ENCODE data around the gene TTLL5. TPM values are rescaled to one million over a fixed set of nuclear protein-coding genes. Genes with fewer than 3 reads are reported as not detected.

The TTLL5 gene
- total and polyA plus RNA-seq, 2 of the 4 experiments (the other 2 are of a cell fraction): 11.9 to 16.7 TPM

DNA sequence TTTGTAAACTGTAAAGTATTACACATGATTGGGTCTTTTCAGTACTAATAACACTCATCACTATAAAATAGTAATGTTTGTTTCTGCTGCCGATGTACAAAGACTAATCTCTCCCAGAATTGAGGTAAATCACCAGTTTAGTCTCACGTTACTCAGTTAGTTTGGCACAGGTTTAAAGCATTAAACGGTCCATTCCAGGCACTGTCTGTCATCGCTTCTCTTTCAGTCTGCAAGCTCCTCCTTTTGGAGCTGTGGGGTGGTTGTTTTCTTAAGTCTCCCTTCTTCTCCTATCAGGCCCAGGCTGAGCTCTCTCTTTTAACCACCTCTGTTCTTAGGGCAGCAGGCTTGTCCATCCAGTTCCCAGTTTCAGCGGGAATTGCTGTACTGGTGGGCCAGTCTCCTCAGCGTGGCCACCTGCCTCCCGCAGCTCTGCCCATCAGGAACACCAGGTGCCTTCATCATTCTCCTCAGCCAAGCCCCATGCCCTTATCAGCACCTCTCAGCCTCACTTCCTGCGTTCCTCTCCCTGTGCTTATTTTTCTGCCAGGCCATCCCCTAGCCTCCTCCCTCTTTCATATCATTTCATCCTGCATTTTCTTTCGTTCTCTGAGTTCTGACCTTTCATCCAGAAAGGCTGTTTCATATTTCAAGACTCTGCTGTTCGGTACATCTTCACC lies 171.7 kb downstream of the TTLL5 start (continued):
- no peak for TF ChIP-seq FOS (IDR thresholded peaks at IDR 0.05; ENCODE audit: low read depth, low read length)

DNA sequence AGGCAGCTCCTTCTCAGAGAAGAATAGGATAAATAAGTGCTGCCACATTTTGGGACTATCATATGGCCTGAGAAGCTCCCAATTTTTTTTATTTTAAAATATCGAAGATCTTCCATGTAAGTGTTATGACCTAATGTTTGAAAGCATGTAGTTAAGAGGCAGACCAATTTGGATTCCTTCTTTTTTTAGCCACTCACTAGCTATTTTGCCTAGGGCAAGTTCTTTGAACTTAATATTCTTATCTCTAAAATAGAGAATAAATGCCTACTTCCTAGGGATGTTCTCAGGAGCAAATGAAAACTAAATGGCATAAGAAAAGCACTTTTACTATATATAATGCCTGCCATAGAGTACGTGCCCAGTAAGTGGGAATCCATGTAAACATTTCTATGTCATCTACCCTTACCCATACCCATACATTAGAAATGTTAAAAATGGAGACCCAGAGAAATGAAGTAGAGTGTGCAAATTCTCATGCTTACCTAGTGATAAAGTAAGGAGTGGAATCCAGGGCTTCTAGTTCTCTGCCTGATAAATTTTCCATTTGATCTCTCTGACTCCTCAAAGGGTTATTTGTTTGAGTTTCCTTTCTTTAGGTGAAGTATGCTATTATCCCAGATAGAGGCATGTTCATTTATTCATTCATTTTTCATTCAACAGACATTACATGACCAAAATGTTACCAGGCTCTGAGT lies 172.4 kb downstream of the TTLL5 start:
- H3K9me3 ChIP-seq (ENCODE audit: control insufficient read depth, insufficient read depth, low read length): no peaks in the 10 kb centered on the region
- H3K27ac ChIP-seq (ENCODE audit: insufficient read depth, low read length): no peak overlapping the region
- no peaks in the 10 kb centered on the region for H4K20me1 ChIP-seq (ENCODE audit: insufficient read depth, low read length)
- no peaks in the 10 kb centered on the region for H3K79me1 ChIP-seq (ENCODE audit: low read depth in 1 of 2, low read length in 2 of 2)
- no peak overlapping the region for H2AK5ac ChIP-seq (ENCODE audit: low read depth, low read length)
- no peak overlapping the region for H2BK20ac ChIP-seq (ENCODE audit: low read depth, low read length)
- H3K14ac ChIP-seq (replicated peaks; ENCODE audit: low read depth, low read length): no peak overlapping the region
- dilution Hi-C loops (cut with HindIII; ENCODE audit: low sequenced_read_pairs, unreplicated experiment) (no loop called here), in situ Hi-C loops (cut with MboI; ENCODE audit: low sequenced_read_pairs) (no loop called here), intact Hi-C loops (cut with micrococcal nuclease) (no loop called here)
- BruUV-seq (replicated peaks): no TSS peak
- ChIA-PET CTCF (interaction anchor here (1.1 kb wide), 1 partner anchor 122 kb away, joined by 3 read pairs; no protein-coding TSS in a partner anchor), POLR2A (ENCODE audit: unreplicated experiment) (no interaction called here)
- H2BK5ac ChIP-seq (ENCODE audit: low read depth, low read length, poor library complexity, severe bottlenecking): peak overlapping the region; percentile 8
- no peaks in the 10 kb centered on the region for H3K27me3 ChIP-seq (ENCODE audit: control insufficient read depth, insufficient read depth, low read length)
- no peak overlapping the region for H4K8ac ChIP-seq (ENCODE audit: low read depth in 2 of 2, low read length in 2 of 2)
- no peak for DNase-seq
- 0 out of 2 replicates have a peak overlapping the region, but pooled peaks have one; percentile 8 for H2BK120ac ChIP-seq (ENCODE audit: low read depth, low read length)
- peaks cover 20% of the 10 kb centered on the region for H3K4me1 ChIP-seq (ENCODE audit: control insufficient read depth, insufficient read depth, low read length)
- no peak overlapping the region for H3K56ac ChIP-seq (ENCODE audit: extremely low read depth, insufficient read depth, low read length)
- no peak overlapping the region for H3K4me3 ChIP-seq (ENCODE audit: insufficient read depth, low read depth, low read length)
- H3K9me1 ChIP-seq (ENCODE audit: insufficient read depth, low read length): no peaks in the 10 kb centered on the region; the same call in none of the 2 replicates
- no peak overlapping the region for H2AK9ac ChIP-seq (replicated peaks; ENCODE audit: low read depth, low read length, poor library complexity)
- H3K4me2 ChIP-seq (ENCODE audit: low read depth, low read length): no peak overlapping the region
- H3K9ac ChIP-seq (ENCODE audit: low read depth, low read length): no peak overlapping the region
- no peak overlapping the region for H4K91ac ChIP-seq (ENCODE audit: insufficient read depth, low read depth, low read length)
- ATAC-seq (ENCODE audit: low read depth): no peak
- H3K4ac ChIP-seq (ENCODE audit: low read depth, low read length): peak overlapping the region; percentile 29; the same call in 1 of the 2 replicates
- no peak overlapping the region for H2BK15ac ChIP-seq (ENCODE audit: low read depth, low read length)
- H3K23ac ChIP-seq (ENCODE audit: low read depth, low read length): no peak overlapping the region
- WGBS, 2 experiments (ENCODE audit: extremely low coverage in 2 of 2, insufficient read length in 1 of 2): no CpG with 5 or more reads among the region's 2 CpGs
- no peak overlapping the region; the same call in 1 of the 2 replicates for H3K18ac ChIP-seq (ENCODE audit: low read depth, low read length)
- H2AFZ ChIP-seq (replicated peaks; ENCODE audit: low read length, poor library complexity): no peak overlapping the region
- TF ChIP-seq MAFK (IDR thresholded peaks at IDR 0.05; ENCODE audit: low read depth, low read length) (no peak), NFE2L2 (IDR thresholded peaks at IDR 0.05; ENCODE audit: low read depth, low read length) (no peak), FOS (IDR thresholded peaks at IDR 0.05; ENCODE audit: low read depth, low read length) (no peak)
- TF ChIP-seq, protein P1, sequence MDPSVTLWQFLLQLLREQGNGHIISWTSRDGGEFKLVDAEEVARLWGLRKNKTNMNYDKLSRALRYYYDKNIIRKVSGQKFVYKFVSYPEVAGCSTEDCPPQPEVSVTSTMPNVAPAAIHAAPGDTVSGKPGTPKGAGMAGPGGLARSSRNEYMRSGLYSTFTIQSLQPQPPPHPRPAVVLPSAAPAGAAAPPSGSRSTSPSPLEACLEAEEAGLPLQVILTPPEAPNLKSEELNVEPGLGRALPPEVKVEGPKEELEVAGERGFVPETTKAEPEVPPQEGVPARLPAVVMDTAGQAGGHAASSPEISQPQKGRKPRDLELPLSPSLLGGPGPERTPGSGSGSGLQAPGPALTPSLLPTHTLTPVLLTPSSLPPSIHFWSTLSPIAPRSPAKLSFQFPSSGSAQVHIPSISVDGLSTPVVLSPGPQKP (IDR thresholded peaks at IDR 0.05; ENCODE audit: borderline replicate concordance, low read depth, low read length): no peak
- no peaks in the 10 kb centered on the region for H3K36me3 ChIP-seq (ENCODE audit: control insufficient read depth, insufficient read depth, low read length)
- H4K5ac ChIP-seq (ENCODE audit: low read depth, low read length): no peak overlapping the region
